Activated CD8-positive, alpha-beta memory T cell treated with anti-CD3 and anti-CD28 coated beads, Interleukin-2, amount 50 U/mL, for 1 hour (primary cell): Measurements from ENCODE around the gene SKA3.
"Not testable (repeated sequence)": the region's sequence is repeated elsewhere in the genome, so short reads cannot be mapped to it uniquely, and the experiment has no call there.

ENCODE experiments used
- DNase-seq: peaks from one replicate; pipeline ENCODE4 v3.0.0-alpha.2; 2020; ENCODE audit errors: extremely low read depth

SKA3 gene

GRCh38 chr13:21176215-21176981 is at the start of gene SKA3, which contains the start of gene MRPL57:
TSS of gene SKA3 (minus strand) at chr13:21176552. CDS start at chr13:21176477, 75 bp downstream.
TSS of gene MRPL57 (plus strand) at chr13:21176658. CDS start at chr13:21176917, 259 bp downstream.
- peak; percentile 73 for DNase-seq

GRCh38 chr13:21225082-21225481 is 48.7 kb upstream of the SKA3 start:
- no peak for DNase-seq

- no peak for DNase-seq
Measured at GRCh38 chr13:21221268-21221667, 44.9 kb upstream of the SKA3 start.

- DNase-seq = not testable (repeated sequence)
Measured at GRCh38 chr13:21219716-21220115, 43.4 kb upstream of the SKA3 start.

GRCh38 chr13:21219036-21219381 is 42.7 kb upstream of the SKA3 start:
- no peak for DNase-seq

- no peak for DNase-seq
Measured at GRCh38 chr13:21218351-21219035, 42.1 kb upstream of the SKA3 start.

GRCh38 chr13:21216332-21216731 is 40.0 kb upstream of the SKA3 start:
- DNase-seq = no peak

GRCh38 chr13:21215419-21215818 is 39.1 kb upstream of the SKA3 start:
- DNase-seq = not testable (repeated sequence)

- no peak for DNase-seq
Measured at GRCh38 chr13:21212138-21212775, 35.9 kb upstream of the SKA3 start.

- no peak for DNase-seq
Measured at GRCh38 chr13:21208652-21209154, 32.4 kb upstream of the SKA3 start.

- no peak for DNase-seq
Measured at GRCh38 chr13:21202767-21203531, 26.6 kb upstream of the SKA3 start.

- DNase-seq = not testable (repeated sequence)
Measured at GRCh38 chr13:21201456-21202190, 25.3 kb upstream of the SKA3 start.

GRCh38 chr13:21198391-21198790 is 22.0 kb upstream of the SKA3 start:
- DNase-seq = not testable (repeated sequence)

- DNase-seq = not testable (repeated sequence)
Measured at GRCh38 chr13:21197606-21198225, 21.4 kb upstream of the SKA3 start.

GRCh38 chr13:21194756-21195155 is 18.4 kb upstream of the SKA3 start:
- not testable (repeated sequence) for DNase-seq

GRCh38 chr13:21186410-21186809 is 10.1 kb upstream of the SKA3 start:
- DNase-seq = not testable (repeated sequence)

GRCh38 chr13:21181671-21182070 is 5.3 kb upstream of the SKA3 start:
- no peak for DNase-seq

- no peak for DNase-seq
Measured at GRCh38 chr13:21176982-21177284, 581 bp upstream of the SKA3 start.

- DNase-seq = no peak
Measured at GRCh38 chr13:21175656-21176214, 617 bp downstream of the SKA3 start.

- DNase-seq = not testable (repeated sequence)
Measured at GRCh38 chr13:21173767-21174166, 2.6 kb downstream of the SKA3 start.
